ENCODE measurements around the gene DBN1. TPM values are rescaled to one million over a fixed set of nuclear protein-coding genes. Genes with fewer than 3 reads are reported as not detected.

The DBN1 gene
- total and polyA plus RNA-seq, 2 experiments from 2014 or later = 106 to 290 TPM

GRCh38 chr5:177505075-177505474, 31.6 kb upstream of the DBN1 start (continued):
- TF ChIP-seq ZNF462 (CRISPR knock-in tag; IDR thresholded peaks at IDR 0.05) (no peak), ZNF114 (CRISPR knock-in tag; IDR thresholded peaks at IDR 0.05) (no peak), NANOG (IDR thresholded peaks at IDR 0.05; ENCODE audit: borderline replicate concordance) (no peak)

- no peaks in the 10 kb centered on the region; the same call in 1 of the 2 replicates for H4K20me1 ChIP-seq (replicated peaks; ENCODE audit: insufficient read depth)
- H3K4me2 ChIP-seq = no peak overlapping the region
- Mint-ChIP-seq H3K4me1 (peaks cover 26% of the 10 kb centered on the region), H3K27ac (no peak overlapping the region), H3K4me3 (no peak overlapping the region), H3K27me3 (ENCODE audit: insufficient read depth, low read depth, poor library complexity) (peaks cover 21% of the 10 kb centered on the region), H3K36me3 (ENCODE audit: low read depth) (peaks cover 15% of the 10 kb centered on the region), H3K9me3 (no peaks in the 10 kb centered on the region)
- H3K36me3 ChIP-seq (ENCODE audit: insufficient read depth) = no peaks in the 10 kb centered on the region
- no peaks in the 10 kb centered on the region for H3K9me2 ChIP-seq (ENCODE audit: insufficient read depth)
- no peak overlapping the region for H3K4me3 ChIP-seq
- H3K79me2 ChIP-seq (replicated peaks; ENCODE audit: insufficient read depth) = no peaks in the 10 kb centered on the region
- H2AFZ ChIP-seq = no peak overlapping the region
- no peak overlapping the region for H3K27ac ChIP-seq (ENCODE audit: low read depth)
- peaks cover 10% of the 10 kb centered on the region; the same call in 1 of the 2 replicates for H3K27me3 ChIP-seq (ENCODE audit: insufficient read depth)
- DNase-seq (ENCODE audit: low spot score) = no peak
- peaks cover 17% of the 10 kb centered on the region for H3K4me1 ChIP-seq (ENCODE audit: insufficient read depth)
- peaks cover 11% of the 10 kb centered on the region; the same call in 1 of the 2 replicates for H3F3A ChIP-seq (replicated peaks; ENCODE audit: low read depth)
- no peak for ATAC-seq
- no peak for TF ChIP-seq POLR2AphosphoS5 (IDR thresholded peaks at IDR 0.05; ENCODE audit: low read depth)
- no peak for TF ChIP-seq ZNF331 (CRISPR knock-in tag; IDR thresholded peaks at IDR 0.05; ENCODE audit: low read depth)
- TF ChIP-seq, protein P1, sequence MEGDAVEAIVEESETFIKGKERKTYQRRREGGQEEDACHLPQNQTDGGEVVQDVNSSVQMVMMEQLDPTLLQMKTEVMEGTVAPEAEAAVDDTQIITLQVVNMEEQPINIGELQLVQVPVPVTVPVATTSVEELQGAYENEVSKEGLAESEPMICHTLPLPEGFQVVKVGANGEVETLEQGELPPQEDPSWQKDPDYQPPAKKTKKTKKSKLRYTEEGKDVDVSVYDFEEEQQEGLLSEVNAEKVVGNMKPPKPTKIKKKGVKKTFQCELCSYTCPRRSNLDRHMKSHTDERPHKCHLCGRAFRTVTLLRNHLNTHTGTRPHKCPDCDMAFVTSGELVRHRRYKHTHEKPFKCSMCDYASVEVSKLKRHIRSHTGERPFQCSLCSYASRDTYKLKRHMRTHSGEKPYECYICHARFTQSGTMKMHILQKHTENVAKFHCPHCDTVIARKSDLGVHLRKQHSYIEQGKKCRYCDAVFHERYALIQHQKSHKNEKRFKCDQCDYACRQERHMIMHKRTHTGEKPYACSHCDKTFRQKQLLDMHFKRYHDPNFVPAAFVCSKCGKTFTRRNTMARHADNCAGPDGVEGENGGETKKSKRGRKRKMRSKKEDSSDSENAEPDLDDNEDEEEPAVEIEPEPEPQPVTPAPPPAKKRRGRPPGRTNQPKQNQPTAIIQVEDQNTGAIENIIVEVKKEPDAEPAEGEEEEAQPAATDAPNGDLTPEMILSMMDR (conservative IDR thresholded peaks at IDR 0.05; ENCODE audit: low read depth in 2 of 2) = no peak
- TF ChIP-seq REST (IDR thresholded peaks at IDR 0.05; ENCODE audit: unreplicated experiment) = no peak
- no peak for TF ChIP-seq CREB1 (CRISPR knock-in tag; IDR thresholded peaks at IDR 0.05; ENCODE audit: low read depth)
- no peak for TF ChIP-seq JUNB (IDR thresholded peaks at IDR 0.05; ENCODE audit: unreplicated experiment)
- TF ChIP-seq NANOG (IDR thresholded peaks at IDR 0.05; ENCODE audit: borderline replicate concordance) = no peak
- no peak for TF ChIP-seq ETS1 (IDR thresholded peaks at IDR 0.05)
Observed at GRCh38 chr5:177504086-177505056, 30.9 kb upstream of the DBN1 start.
